ENCODE data around the gene TXN2.

TXN2 gene

GRCh38 chr22:36480941-36481392 is 473 bp downstream of the TXN2 start:
- DNase-seq: no peak

DNA sequence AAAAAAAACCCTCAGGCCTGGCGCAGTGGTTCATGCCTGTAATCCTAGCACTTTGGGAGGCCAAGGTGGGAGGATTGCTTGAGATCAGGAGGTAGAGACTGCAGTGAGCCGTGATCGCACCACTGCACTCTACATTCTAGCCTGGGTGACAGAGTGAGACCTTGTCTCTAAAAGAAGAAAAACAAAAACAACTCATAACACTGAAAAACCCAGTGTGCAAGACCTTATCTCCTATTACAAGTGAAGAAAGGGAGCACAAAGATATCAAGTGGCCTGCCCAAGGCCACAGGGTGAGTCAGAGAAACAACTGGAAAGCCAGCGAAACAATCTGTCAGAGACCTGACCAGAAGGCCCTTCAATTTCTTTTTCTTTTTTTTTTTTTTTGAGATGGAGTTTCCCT is 2.5 kb downstream of the TXN2 start:
- no peak for DNase-seq

DNA sequence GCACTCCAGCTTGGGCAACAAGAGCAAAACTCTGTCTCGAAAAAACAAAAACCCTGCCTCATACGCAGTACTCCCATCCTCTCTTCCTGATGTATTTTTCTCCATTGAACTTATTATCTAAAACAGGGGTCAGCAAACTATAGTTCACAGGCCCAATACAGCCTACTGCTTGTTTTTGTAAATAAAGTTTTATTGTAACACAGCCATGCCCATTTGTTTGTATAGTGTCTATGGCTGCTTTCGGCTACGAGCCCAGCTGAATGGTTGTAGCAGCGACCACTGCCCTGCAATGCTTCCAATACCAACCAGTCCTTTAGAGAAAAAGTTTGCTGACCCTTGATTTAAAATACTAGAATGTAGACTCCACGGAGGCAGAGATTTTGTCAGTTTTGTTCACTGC is 6.1 kb downstream of the TXN2 start:
- DNase-seq: no peak

DNA sequence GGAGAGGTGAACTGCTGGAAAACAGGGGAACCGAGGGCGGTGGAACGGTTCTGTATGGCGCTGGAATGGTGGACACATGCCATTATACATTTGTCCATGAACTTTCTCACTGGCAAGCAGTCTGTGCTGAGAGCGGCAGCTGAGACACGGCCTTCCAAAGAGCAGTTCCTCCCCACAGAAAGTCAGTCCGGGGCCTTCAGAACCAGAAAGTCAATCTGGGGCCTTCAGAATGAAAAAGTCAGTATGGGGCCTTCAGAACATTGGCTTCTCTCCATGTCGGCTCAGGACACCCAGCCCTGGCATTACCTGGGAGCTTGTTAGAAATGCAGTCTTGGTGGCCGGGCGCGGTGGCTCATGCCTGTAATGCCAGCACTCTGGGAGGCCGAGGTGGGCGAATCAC is 8.8 kb downstream of the TXN2 start:
- no peak for DNase-seq

- DNase-seq: no peak
Observed at GRCh38 chr22:36471341-36471821, 10.1 kb downstream of the TXN2 start.

- DNase-seq: no peak
Observed at GRCh38 chr22:36470994-36471331, 10.5 kb downstream of the TXN2 start.

GRCh38 chr22:36470162-36470993 is 11.1 kb downstream of the TXN2 start:
- DNase-seq: peak; percentile 80

DNA sequence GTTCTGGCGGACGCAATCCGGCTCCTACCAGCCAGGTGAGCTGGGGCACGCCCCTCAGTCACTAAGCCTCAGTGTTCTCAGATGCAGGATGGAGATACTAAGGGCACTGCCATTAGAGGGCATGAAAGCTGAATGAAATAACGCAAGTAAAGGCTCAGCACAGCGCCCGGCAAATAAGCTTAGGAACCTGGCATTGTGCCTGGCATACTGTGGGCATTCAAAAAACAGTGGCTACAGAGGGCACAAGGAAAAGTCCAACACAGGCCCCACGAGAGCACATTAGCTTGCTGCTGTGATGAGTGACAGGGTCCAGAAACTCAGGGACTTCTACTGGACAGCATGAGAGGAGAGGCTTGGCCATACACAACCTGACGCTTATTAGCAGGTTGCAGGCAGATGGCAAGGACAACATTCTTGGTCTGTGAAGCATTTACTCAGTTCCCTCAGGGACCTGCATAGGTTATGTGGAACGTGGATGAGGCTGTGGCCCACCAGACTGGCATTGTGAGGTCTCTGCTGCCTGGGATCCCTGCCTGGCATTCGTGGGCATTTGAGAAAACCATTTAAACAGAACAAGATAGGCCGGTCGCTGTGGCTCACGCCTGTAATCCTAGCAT is 12.2 kb downstream of the TXN2 start:
- DNase-seq: no peak

DNA sequence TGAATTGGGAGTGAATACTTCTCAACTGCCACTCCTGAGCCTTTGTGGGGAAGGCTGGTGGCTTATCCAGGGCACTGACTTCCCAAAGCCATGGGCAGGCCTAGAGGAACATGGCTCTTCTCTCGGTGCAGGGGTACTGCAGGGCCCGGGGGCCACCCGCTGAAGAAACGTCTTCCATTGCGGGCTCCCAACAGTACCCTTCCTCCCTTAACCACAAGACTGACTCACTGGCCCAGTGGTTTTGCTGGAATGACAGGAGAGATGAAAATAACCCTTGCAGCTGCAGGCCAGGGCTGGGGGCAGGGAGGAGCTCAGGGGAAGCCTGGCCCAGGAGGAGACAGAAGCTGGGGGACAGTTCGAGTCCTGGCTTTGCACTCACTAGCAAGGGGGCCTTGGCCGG is 13.5 kb downstream of the TXN2 start:
- no peak for DNase-seq

DNA sequence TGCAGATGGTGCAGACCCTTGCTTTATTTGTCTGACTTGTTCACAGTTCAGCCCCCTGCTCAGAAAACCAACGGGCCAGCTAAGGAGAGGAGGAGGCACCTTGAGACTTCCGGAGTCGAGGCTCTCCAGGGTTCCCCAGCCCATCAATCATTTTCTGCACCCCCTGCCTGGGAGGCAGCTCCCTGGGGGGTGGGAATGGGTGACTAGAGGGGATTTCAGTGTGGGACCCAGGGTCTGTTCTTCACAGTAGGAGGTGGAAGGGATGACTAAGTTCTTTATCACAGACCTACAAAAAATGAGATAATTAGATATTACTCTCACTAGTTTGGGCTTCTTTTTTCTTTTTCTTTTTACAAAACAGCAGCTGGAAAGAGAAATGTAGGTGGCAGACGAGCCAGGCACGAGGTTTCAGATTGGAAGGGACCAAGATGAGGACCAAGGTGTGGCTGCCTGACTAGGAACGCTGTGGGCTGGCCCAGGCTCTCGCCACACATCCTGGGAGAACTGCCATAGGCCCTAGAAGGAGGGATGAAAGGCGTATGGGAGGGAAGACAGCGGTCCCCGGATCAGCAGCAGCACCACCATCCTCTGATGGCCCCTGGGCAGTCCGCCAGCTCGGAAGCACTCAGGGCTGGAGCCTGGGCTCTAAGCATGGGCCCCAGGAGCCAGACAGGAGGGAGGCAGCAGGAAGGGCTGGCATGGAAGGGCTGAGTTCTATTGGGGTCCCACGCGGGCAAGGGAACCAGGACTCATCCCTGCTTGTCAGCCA is 14.2 kb downstream of the TXN2 start:
- no peak for DNase-seq

- DNase-seq: no peak
Observed at GRCh38 chr22:36466258-36466657, 15.2 kb downstream of the TXN2 start.

- DNase-seq: no peak
Observed at GRCh38 chr22:36465232-36466021, 16.0 kb downstream of the TXN2 start.

GRCh38 chr22:36464715-36465231 is 16.7 kb downstream of the TXN2 start:
- no peak for DNase-seq

DNA sequence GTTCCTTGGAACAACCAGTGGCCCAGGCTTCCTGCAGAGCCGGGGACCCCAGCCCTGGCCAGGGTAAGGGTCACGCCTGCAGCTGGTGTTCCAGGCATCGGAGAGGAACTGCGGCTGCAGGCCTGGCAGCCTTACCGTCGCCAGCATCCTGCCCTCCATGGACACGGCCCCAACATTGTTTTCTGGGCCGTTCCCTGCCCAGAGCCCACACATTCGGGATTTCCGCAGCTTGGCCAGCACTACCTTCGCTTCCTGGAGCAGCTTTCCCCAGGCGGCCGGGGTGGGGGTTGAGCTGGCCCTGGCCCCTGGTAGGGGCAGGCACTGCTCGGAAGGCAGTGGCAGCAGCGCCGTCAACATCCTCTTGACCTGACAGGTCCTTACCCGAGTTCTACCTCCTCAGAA is 17.7 kb downstream of the TXN2 start:
- no peak for DNase-seq

GRCh38 chr22:36461665-36462649 is 19.5 kb downstream of the TXN2 start:
- DNase-seq: no peak

- no peak for DNase-seq
Observed at GRCh38 chr22:36460202-36460601, 21.2 kb downstream of the TXN2 start.

- no peak for DNase-seq
Observed at GRCh38 chr22:36457688-36458450, 23.6 kb downstream of the TXN2 start.

DNA sequence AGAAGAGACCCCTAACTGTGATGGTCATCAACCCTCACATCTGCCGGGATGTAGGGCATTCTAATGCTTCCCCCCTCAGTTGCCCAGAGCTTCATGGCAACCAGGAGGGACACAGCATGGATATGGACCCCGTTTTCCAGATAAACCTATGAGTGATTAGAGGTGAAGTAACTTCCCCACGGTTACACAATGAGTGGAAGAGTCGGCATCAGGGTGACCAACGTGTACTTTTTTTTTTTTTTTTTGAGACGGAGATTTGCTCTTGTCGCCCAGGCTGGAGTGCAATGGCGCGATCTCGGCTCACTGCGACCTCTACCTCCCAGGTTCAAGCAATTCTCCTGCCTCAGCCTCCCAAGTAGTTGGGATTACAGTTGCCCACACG is 25.0 kb downstream of the TXN2 start:
- no peak for DNase-seq

DNA sequence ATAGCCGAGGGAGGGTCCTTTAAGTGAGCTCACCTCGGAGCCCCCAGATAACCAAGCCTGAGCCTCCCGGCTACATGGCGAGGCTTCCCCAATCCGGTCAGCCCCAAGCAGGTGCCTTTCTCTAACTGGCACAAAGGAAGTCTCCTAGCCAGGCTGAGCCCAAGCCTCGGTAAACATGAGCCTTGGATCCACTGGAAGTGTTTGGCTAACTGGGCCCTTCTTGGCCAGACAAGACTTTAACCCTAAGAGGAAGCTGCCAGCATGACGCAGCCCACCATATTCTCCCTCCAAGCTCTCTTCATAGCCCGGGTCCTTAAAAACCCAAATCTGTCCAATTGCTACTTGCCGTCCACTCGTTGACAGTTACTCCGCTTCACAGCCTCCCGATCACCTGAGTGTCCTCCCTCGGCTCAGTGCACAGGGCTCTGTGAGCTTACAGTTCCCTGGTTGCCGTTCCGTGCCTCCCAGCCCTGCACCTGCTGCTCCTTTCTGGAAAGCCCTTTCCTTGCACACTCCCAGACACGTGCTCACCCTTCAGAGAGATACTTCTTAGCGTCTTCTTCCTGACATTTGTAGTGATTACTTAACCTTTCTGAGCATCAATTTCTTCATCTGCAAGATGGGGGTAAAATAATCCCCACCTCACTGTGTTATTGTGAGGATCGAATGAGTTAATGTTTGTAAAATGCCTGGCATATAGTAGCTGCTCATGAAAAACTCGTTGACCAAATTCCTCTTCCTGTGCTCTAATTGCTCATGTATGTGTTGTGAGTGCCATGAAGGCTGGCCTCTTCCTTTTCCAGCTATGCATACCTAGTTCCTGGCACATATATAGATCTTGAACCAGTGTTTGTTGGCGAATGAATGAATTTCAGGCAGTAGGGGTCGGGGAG is 25.6 kb downstream of the TXN2 start:
- DNase-seq: no peak

Measured in midbrain (tissue), 1 donor.